ENCODE results near the gene ARRB1.

- TF ChIP-seq CTCF (IDR thresholded peaks at IDR 0.05) (no peak), JUN (IDR thresholded peaks at IDR 0.05) (no peak), CEBPB (IDR thresholded peaks at IDR 0.05) (no peak), SREBF2 (IDR thresholded peaks at IDR 0.05) (no peak), POLR2A (IDR thresholded peaks at IDR 0.05; ENCODE audit: low read length) (no peak), EP300 (IDR thresholded peaks at IDR 0.05) (no peak), RAD21 (conservative IDR thresholded peaks at IDR 0.05 in 1 of 2, IDR thresholded peaks at IDR 0.05 in 1 of 2) (no peak), KDM1A (IDR thresholded peaks at IDR 0.05; ENCODE audit: low read depth) (no peak), GATA3 (IDR thresholded peaks at IDR 0.05; ENCODE audit: borderline replicate concordance) (no peak), ESRRA (IDR thresholded peaks at IDR 0.05; ENCODE audit: borderline replicate concordance, low read length) (no peak), NR3C1 (IDR thresholded peaks at IDR 0.05) (no peak), USF2 (IDR thresholded peaks at IDR 0.05) (no peak)
These were observed 75.3 kb downstream of the ARRB1 start for GRCh38 chr11:75276186-75276585.

Data from A549 (cell line).